AG10803 (cell line): ENCODE measurements around the gene ACSF2.

ENCODE experiments used
- DNase-seq: peaks from one replicate; pipeline ENCODE4 v3.0.0; 2010; ENCODE audit warnings: low read depth
- H3K4me3 ChIP-seq: 2 replicates; pipeline ENCODE4 v1.5.1; 2011; ENCODE audit warnings: mild to moderate bottlenecking, low read length, control low read depth
- TF ChIP-seq, protein P1 (sequence below): conservative IDR thresholded peaks from 2 replicates; pipeline ENCODE4 v1.5.1; 2011; ENCODE audit warnings: mild to moderate bottlenecking, low read length, control low read depth, inconsistent platforms

The ACSF2 gene

DNA sequence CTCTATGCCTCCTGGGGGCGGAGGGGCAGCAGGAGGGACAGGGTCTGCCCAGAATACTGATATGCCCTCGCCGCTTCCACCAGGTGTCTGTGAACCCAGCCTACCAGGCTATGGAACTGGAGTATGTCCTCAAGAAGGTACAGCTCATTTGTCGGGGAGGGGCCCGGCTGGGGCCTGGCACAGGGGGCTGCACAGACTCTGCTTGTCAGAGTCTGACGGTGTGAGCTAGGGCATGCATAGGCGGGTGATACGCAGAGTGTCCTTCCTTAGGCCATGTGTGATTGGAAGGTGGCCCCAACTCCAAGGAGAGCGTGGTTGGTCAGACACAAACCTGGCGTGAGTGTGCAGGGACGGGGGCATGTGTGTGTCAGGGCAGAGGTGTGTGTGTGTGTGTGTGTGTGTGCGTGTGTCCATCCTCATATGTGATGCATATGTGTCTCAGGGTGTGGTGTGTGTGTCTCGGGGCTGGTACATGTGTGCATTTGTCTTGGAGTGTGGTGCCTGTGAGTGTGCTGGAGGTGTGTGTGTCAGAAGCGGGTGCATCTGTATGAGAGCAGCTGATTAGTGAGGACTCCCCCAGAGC, 35.6 kb downstream of the ACSF2 start:
- TF ChIP-seq, protein P1, sequence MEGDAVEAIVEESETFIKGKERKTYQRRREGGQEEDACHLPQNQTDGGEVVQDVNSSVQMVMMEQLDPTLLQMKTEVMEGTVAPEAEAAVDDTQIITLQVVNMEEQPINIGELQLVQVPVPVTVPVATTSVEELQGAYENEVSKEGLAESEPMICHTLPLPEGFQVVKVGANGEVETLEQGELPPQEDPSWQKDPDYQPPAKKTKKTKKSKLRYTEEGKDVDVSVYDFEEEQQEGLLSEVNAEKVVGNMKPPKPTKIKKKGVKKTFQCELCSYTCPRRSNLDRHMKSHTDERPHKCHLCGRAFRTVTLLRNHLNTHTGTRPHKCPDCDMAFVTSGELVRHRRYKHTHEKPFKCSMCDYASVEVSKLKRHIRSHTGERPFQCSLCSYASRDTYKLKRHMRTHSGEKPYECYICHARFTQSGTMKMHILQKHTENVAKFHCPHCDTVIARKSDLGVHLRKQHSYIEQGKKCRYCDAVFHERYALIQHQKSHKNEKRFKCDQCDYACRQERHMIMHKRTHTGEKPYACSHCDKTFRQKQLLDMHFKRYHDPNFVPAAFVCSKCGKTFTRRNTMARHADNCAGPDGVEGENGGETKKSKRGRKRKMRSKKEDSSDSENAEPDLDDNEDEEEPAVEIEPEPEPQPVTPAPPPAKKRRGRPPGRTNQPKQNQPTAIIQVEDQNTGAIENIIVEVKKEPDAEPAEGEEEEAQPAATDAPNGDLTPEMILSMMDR: no peak
- no peak overlapping the region for H3K4me3 ChIP-seq
- no peak for DNase-seq

DNA sequence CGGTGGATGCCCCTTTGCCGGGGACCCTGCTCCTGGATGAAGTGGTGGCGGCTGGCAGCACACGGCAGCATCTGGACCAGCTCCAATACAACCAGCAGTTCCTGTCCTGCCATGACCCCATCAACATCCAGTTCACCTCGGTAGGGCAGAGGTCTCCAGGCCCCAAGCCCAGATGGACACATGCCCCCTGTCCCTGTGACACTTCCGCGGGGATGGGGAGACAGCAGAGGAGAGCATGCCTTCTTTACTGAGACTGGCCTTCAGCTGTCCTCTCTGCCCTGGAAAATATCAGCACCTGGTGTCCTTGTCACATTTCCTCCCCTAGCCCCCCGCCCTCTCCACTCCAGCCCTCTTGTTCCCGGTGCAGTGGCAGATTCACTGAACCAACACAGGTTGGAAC, 36.4 kb downstream of the ACSF2 start:
- TF ChIP-seq, protein P1: no peak
- no peak overlapping the region for H3K4me3 ChIP-seq
- no peak for DNase-seq

DNA sequence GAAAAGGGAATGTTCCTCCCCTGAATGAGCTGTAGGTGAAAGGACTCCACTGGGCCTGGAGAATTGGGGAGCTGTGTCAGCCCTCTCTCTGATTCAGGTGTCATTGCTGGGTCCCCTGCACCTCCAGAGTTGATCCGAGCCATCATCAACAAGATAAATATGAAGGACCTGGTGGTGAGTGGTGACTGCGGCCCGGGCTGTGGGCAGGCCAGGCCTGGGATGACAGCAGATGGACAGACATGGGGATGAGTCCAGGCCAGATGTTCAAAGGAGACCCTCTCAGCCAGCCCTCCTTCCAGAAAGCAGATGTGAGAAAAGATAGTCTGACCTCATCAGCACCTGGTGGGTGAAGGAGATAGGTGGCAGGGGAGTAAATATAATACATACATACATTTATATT, 38.1 kb downstream of the ACSF2 start:
- DNase-seq: no peak
- TF ChIP-seq, protein P1: no peak
- H3K4me3 ChIP-seq: no peak overlapping the region

DNA sequence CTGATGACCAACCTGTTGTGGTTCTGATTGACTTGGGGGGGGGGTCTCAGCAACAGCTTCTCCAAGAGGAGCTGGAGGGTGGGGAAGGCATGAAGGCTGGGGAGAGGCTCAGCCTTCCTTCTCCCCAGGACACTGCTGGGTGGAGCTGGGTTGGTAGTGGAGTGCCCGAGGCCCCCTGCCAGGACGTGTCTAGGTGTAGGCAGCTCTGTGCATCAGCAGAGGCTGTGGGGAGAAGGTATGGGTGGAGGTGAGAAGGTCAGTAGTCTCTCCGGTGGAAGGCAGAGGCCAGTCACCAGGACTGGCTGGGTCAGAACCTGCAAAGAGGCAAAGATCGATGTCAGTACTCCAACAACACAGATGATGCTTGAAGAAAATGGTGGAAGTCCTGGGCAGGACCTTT, 38.7 kb downstream of the ACSF2 start:
- TF ChIP-seq, protein P1: no peak
- no peak for DNase-seq
- H3K4me3 ChIP-seq: no peak overlapping the region

DNA sequence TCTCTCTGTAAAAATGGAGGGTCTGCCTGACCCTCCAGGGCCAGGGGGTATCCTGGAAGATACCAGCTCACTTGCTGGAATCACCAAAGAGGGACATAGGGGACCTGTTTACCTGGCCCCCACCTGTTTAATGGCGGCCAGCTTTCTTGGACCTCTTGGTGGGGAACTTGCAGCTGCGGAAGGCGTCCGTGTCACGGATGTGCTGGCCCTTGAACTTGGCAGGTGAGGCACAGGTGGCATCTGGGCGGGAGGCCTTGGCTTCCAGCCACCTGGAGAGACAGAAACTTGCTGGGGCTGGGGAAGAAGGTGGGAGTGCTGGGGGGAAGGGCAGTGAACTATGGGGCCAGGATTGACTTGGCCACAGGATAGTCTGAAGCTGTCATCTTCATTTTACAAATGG, 39.2 kb downstream of the ACSF2 start:
- TF ChIP-seq, protein P1: no peak
- DNase-seq: no peak
- H3K4me3 ChIP-seq: no peak overlapping the region

DNA sequence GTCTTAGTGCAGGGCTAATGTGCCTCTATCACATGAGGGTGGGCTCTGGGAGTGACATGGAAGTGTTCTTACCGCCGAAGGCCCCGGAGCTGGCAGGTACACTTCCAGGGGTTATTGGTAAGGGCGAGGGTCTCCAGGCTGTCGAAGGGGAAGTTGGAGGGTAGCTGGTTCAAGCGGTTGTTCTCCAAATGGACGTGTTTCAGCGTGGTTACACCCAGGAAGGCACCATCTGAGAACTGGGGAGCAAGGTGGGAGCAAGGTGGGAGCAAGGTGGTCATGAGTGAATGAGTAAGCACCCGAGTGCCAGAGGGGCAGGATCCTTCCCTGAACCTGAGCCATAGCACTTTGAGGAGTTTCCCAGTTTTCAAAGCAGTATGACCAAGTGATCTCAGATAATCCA, 39.6 kb downstream of the ACSF2 start:
- no peak for DNase-seq
- no peak overlapping the region for H3K4me3 ChIP-seq
- TF ChIP-seq, protein P1: no peak

DNA sequence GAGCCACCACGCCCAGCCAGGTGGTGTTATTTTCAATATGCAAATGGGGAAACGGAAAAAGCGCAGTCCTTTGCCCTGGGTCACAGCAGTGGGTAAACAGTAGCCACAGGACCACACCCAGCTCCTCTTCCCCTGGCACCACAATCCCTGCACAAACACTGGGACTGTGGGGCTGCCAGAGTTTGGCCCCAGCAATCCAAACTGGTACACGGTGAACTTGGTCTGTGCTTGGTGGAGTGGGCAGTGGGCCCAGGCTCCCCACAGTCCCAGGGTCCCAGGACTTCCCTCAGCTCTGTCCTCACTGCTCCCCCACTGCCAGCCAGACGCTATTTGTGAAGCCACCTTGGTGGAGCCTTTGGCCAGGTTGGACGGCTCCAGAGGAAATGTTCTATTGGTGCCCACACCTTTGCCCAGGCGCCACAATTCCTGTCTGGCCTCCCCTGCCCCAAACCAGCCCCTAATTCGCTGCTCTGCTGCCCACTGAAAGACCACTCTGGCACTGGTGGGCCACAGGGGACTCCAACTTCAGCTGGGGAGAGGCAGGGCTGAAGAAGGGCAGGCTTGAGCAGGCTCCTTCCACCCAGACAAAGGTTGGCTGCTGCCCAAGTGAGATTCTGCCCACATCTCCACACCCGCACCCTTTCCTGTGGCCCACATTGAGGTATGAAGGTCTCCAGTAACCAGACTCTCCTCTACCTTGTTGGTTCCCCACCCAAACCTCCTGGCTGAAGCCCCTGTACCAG, 40.5 kb downstream of the ACSF2 start:
- H3K4me3 ChIP-seq: no peak overlapping the region
- DNase-seq: no peak
- TF ChIP-seq, protein P1: no peak
